ENCODE measurements around the gene BATF2. TPM values are rescaled to one million over a fixed set of nuclear protein-coding genes. Genes with fewer than 3 reads are reported as not detected.

BATF2 gene
- total and polyA plus RNA-seq, 2 donors (not counting 3 experiments of a cell fraction or from before 2014, with no cell fraction given) = 0.75 TPM

- Histone ChIP-seq H3K36me3 (ENCODE audit: control insufficient read depth in 2 of 2, extremely low read depth in 1 of 2, insufficient read depth in 2 of 2, low read length in 2 of 2) (peaks cover 0 to 4% of the 10 kb centered on the region in 2 experiments), H3K9me3 (replicated peaks; ENCODE audit: control insufficient read depth, insufficient read depth, low read length) (no peaks in the 10 kb centered on the region), H3K4me2 (ENCODE audit: insufficient read depth, low read length) (no peak overlapping the region), H3K79me2 (ENCODE audit: control insufficient read depth, insufficient read depth, low read length) (peaks cover 1% of the 10 kb centered on the region), H4K20me1 (replicated peaks; ENCODE audit: control insufficient read depth, extremely low read depth, insufficient read depth, low read length) (no peaks in the 10 kb centered on the region), H2AFZ (ENCODE audit: low read depth, low read length) (no peak overlapping the region), H3K9me1 (replicated peaks; ENCODE audit: control insufficient read depth, extremely low read depth, insufficient read depth, low read length) (no peaks in the 10 kb centered on the region), H3K27me3 (ENCODE audit: control insufficient read depth in 2 of 2, insufficient read depth in 2 of 2, low read length in 2 of 2) (no peaks in the 10 kb centered on the region), H3K4me3 (replicated peaks in 1 of 3; ENCODE audit: insufficient read depth in 1 of 3, low read depth in 1 of 3, low read length in 3 of 3) (no peak overlapping the region), H3K27ac (ENCODE audit: insufficient read depth, low read depth, low read length) (no peak overlapping the region), H3K9ac (replicated peaks; ENCODE audit: extremely low read depth, insufficient read depth, low read length) (no peak overlapping the region), H3K4me1 (ENCODE audit: control insufficient read depth, extremely low read depth, insufficient read depth, low read length) (no peaks in the 10 kb centered on the region)
- ChIA-PET POLR2A (no interaction called here), CTCF (no interaction called here)
- BruUV-seq (replicated peaks) = no TSS peak
- TF ChIP-seq JUN (IDR thresholded peaks at IDR 0.05; ENCODE audit: borderline replicate concordance, insufficient read depth, insufficient read length, low read depth) (no peak), GATA2 (IDR thresholded peaks at IDR 0.05; ENCODE audit: insufficient read depth, insufficient read length, low read depth, low read length) (no peak), POLR2AphosphoS5 (IDR thresholded peaks at IDR 0.05; ENCODE audit: insufficient read depth, low read depth, low read length) (no peak), MAX (IDR thresholded peaks at IDR 0.05; ENCODE audit: insufficient read depth, insufficient read length) (no peak)
- dilution Hi-C loops (cut with MboI; ENCODE audit: extremely low pct_ligation_motif_present, low sequenced_read_pairs) = no loop called here
- FAIRE-seq (no peak), DNase-seq (ENCODE audit: low read depth, low spot score) (no peak)
- intact Hi-C loops (cut with micrococcal nuclease) = no loop called here
Measured at GRCh38 chr11:65019824-65020223, 23.1 kb upstream of the BATF2 start.

- BruUV-seq (replicated peaks) = no TSS peak
- FAIRE-seq = no peak
- CTCF ChIA-PET = interaction anchor here (1.2 kb wide), 1 partner anchor 15 kb away, joined by 3 read pairs; no protein-coding TSS in a partner anchor
- Histone ChIP-seq H3K27me3 (ENCODE audit: control insufficient read depth in 2 of 2, insufficient read depth in 2 of 2, low read length in 2 of 2) (no peaks in the 10 kb centered on the region), H3K4me2 (ENCODE audit: insufficient read depth, low read length) (no peak overlapping the region), H3K36me3 (ENCODE audit: control insufficient read depth in 2 of 2, extremely low read depth in 1 of 2, insufficient read depth in 2 of 2, low read length in 2 of 2) (peaks cover 0 to 4% of the 10 kb centered on the region in 2 experiments), H3K9ac (replicated peaks; ENCODE audit: extremely low read depth, insufficient read depth, low read length) (no peak overlapping the region), H3K27ac (ENCODE audit: insufficient read depth, low read depth, low read length) (no peak overlapping the region), H2AFZ (ENCODE audit: low read depth, low read length) (no peak overlapping the region), H4K20me1 (replicated peaks; ENCODE audit: control insufficient read depth, extremely low read depth, insufficient read depth, low read length) (no peaks in the 10 kb centered on the region), H3K9me1 (replicated peaks; ENCODE audit: control insufficient read depth, extremely low read depth, insufficient read depth, low read length) (no peaks in the 10 kb centered on the region), H3K4me1 (ENCODE audit: control insufficient read depth, extremely low read depth, insufficient read depth, low read length) (peaks cover 4% of the 10 kb centered on the region), H3K79me2 (ENCODE audit: control insufficient read depth, insufficient read depth, low read length) (peaks cover 2% of the 10 kb centered on the region), H3K9me3 (replicated peaks; ENCODE audit: control insufficient read depth, insufficient read depth, low read length) (no peaks in the 10 kb centered on the region), H3K4me3 (replicated peaks in 1 of 3; ENCODE audit: insufficient read depth in 1 of 3, low read depth in 1 of 3, low read length in 3 of 3) (no peak overlapping the region)
- POLR2A ChIA-PET = no interaction called here
- intact Hi-C loops (cut with micrococcal nuclease) (no loop called here), dilution Hi-C loops (cut with MboI; ENCODE audit: extremely low pct_ligation_motif_present, low sequenced_read_pairs) (no loop called here)
- DNase-seq (ENCODE audit: low read depth, low spot score) = no peak
- TF ChIP-seq MYC (IDR thresholded peaks at IDR 0.05; ENCODE audit: low read depth, low read length) (no peak), CTCF (IDR thresholded peaks at IDR 0.05; ENCODE audit: extremely low read depth in 1 of 2, insufficient read depth in 1 of 2, low read depth in 1 of 2, low read length in 2 of 2) (no peak), MAX (IDR thresholded peaks at IDR 0.05; ENCODE audit: insufficient read depth, insufficient read length) (no peak), JUN (IDR thresholded peaks at IDR 0.05; ENCODE audit: borderline replicate concordance, insufficient read depth, insufficient read length, low read depth) (no peak), POLR2AphosphoS5 (IDR thresholded peaks at IDR 0.05; ENCODE audit: insufficient read depth, low read depth, low read length) (no peak)
Measured at GRCh38 chr11:65017937-65018336, 21.2 kb upstream of the BATF2 start.
